Measurements from ENCODE around the gene IL25.
"Not testable (repeated sequence)": the region's sequence is repeated elsewhere in the genome, so short reads cannot be mapped to it uniquely, and the experiment has no call there.

Gene IL25

GRCh38 chr14:23409475-23409874 lies 36.9 kb downstream of the IL25 start:
- DNase-seq (ENCODE audit: low spot score): no peak

GRCh38 chr14:23409966-23410635 lies 37.5 kb downstream of the IL25 start:
- DNase-seq (ENCODE audit: low spot score): no peak

GRCh38 chr14:23411563-23412525 lies 39.2 kb downstream of the IL25 start:
- DNase-seq (ENCODE audit: low spot score): no peak

GRCh38 chr14:23413681-23414080 lies 41.1 kb downstream of the IL25 start:
- DNase-seq (ENCODE audit: low spot score): no peak

GRCh38 chr14:23414254-23414653 lies 41.6 kb downstream of the IL25 start:
- DNase-seq (ENCODE audit: low spot score): no peak

- DNase-seq (ENCODE audit: low spot score): no peak
Observed at GRCh38 chr14:23414906-23415820, 42.6 kb downstream of the IL25 start.

GRCh38 chr14:23415821-23416778 lies 43.5 kb downstream of the IL25 start:
- DNase-seq (ENCODE audit: low spot score): no peak

GRCh38 chr14:23416801-23417200 lies 44.2 kb downstream of the IL25 start:
- DNase-seq (ENCODE audit: low spot score): no peak

- DNase-seq (ENCODE audit: low spot score): not testable (repeated sequence)
Observed at GRCh38 chr14:23417269-23417668, 44.7 kb downstream of the IL25 start.

- no peak for DNase-seq (ENCODE audit: low spot score)
Observed at GRCh38 chr14:23418021-23418420, 45.4 kb downstream of the IL25 start.

- not testable (repeated sequence) for DNase-seq (ENCODE audit: low spot score)
Observed at GRCh38 chr14:23419646-23420045, 47.0 kb downstream of the IL25 start.

- no peak for DNase-seq (ENCODE audit: low spot score)
Observed at GRCh38 chr14:23421594-23421993, 49.0 kb downstream of the IL25 start.

- DNase-seq (ENCODE audit: low spot score): no peak
Observed at GRCh38 chr14:23423657-23424056, 51.0 kb downstream of the IL25 start.

GRCh38 chr14:23425169-23425568 lies 52.6 kb downstream of the IL25 start:
- no peak for DNase-seq (ENCODE audit: low spot score)

GRCh38 chr14:23425798-23426197 lies 53.2 kb downstream of the IL25 start:
- not testable (repeated sequence) for DNase-seq (ENCODE audit: low spot score)

Data from germinal center (tissue), 1 donor.